Mucosa of rectum (tissue), 2 donors: ENCODE measurements around the gene ZNF385B.
A peak's percentile ranks its signal among the peaks of the same experiment; 100 is the strongest.
"Not testable (repeated sequence)": the region's sequence is repeated elsewhere in the genome, so short reads cannot be mapped to it uniquely, and the experiment has no call there.

ENCODE experiments used
- H3K27ac ChIP-seq, 2 donors: one replicate each; pipeline ENCODE4 v1.7.0; 2013; ENCODE audit warnings: inconsistent platforms in 2 of 2, low read depth in 2 of 2, low read length in 2 of 2
- H3K27me3 ChIP-seq, 2 donors: one replicate each; pipeline ENCODE4 v1.7.0; 2013; ENCODE audit warnings: low read length in 2 of 2; ENCODE audit not compliant: control insufficient read depth in 2 of 2, insufficient read depth in 2 of 2
- H3K36me3 ChIP-seq, 2 donors: one replicate each; pipeline ENCODE4 v1.7.0; 2013; ENCODE audit warnings: low read length in 2 of 2; ENCODE audit not compliant: control insufficient read depth in 2 of 2, insufficient read depth in 2 of 2
- H3K4me1 ChIP-seq, 2 donors: one replicate each; pipeline ENCODE4 v1.7.0; 2013; ENCODE audit warnings: low read length in 2 of 2, mild to moderate bottlenecking in 1 of 2; ENCODE audit not compliant: control insufficient read depth in 2 of 2, insufficient read depth in 2 of 2
- H3K4me3 ChIP-seq, 2 donors: one replicate each; pipeline ENCODE4 v1.7.0; 2013; ENCODE audit warnings: low read length in 2 of 2
- H3K9ac ChIP-seq, 2 donors: one replicate each; pipeline ENCODE4 v1.7.0; 2013; ENCODE audit warnings: low read length in 2 of 2, low read depth in 1 of 2, mild to moderate bottlenecking in 1 of 2
- H3K9me3 ChIP-seq, 2 donors: one replicate each; pipeline ENCODE4 v1.7.0; 2013; ENCODE audit warnings: low read length in 2 of 2; ENCODE audit not compliant: control insufficient read depth in 2 of 2
- donor health status: healthy.
- donor health status: Normal muscosa, but diverticular disease.

Gene ZNF385B

GRCh38 chr2:179861416-179862067 is at the start of gene ZNF385B:
ZNF385B (minus strand) TSS chr2:179861612.
- H3K4me1 ChIP-seq, result peaks cover 2 to 3% of the 10 kb centered on the region in 2 donors
- H3K27me3 ChIP-seq, result peaks cover 14 to 15% of the 10 kb centered on the region in 2 donors
- no peaks in the 10 kb centered on the region for H3K36me3 ChIP-seq
- H3K27ac ChIP-seq, result no peak within 1 kb of the TSS
- no peak within 1 kb of the TSS for H3K9ac ChIP-seq
- H3K4me3 ChIP-seq, result peak within 1 kb of the TSS; percentile 43 to 46
- no peaks in the 10 kb centered on the region for H3K9me3 ChIP-seq

GRCh38 chr2:179910735-179911113 is 49.3 kb upstream of the ZNF385B start:
- Histone ChIP-seq H3K4me3 (no peak overlapping the region), H3K27ac (no peak overlapping the region), H3K27me3 (no peaks in the 10 kb centered on the region), H3K9ac (no peak overlapping the region), H3K4me1 (no peaks in the 10 kb centered on the region), H3K9me3 (no peaks in the 10 kb centered on the region), H3K36me3 (no peaks in the 10 kb centered on the region)

GRCh38 chr2:179909845-179910734 is 48.7 kb upstream of the ZNF385B start:
- Histone ChIP-seq H3K4me3 (no peak overlapping the region), H3K9ac (no peak overlapping the region), H3K9me3 (no peaks in the 10 kb centered on the region), H3K27me3 (no peaks in the 10 kb centered on the region), H3K4me1 (no peaks in the 10 kb centered on the region), H3K36me3 (no peaks in the 10 kb centered on the region), H3K27ac (no peak overlapping the region)

- no peaks in the 10 kb centered on the region for H3K4me1 ChIP-seq
- no peak overlapping the region for H3K4me3 ChIP-seq
- no peaks in the 10 kb centered on the region for H3K36me3 ChIP-seq
- no peak overlapping the region for H3K9ac ChIP-seq
- H3K9me3 ChIP-seq, result no peaks in the 10 kb centered on the region
- H3K27me3 ChIP-seq, result no peaks in the 10 kb centered on the region
- H3K27ac ChIP-seq, result no peak overlapping the region
Measured at GRCh38 chr2:179900655-179901054, 39.2 kb upstream of the ZNF385B start.

GRCh38 chr2:179899666-179900065 is 38.3 kb upstream of the ZNF385B start:
- H3K9ac ChIP-seq, result no peak overlapping the region
- H3K36me3 ChIP-seq, result no peaks in the 10 kb centered on the region
- H3K4me3 ChIP-seq, result no peak overlapping the region
- no peak overlapping the region for H3K27ac ChIP-seq
- no peaks in the 10 kb centered on the region for H3K9me3 ChIP-seq
- H3K4me1 ChIP-seq, result no peaks in the 10 kb centered on the region
- no peaks in the 10 kb centered on the region for H3K27me3 ChIP-seq

GRCh38 chr2:179898873-179899272 is 37.5 kb upstream of the ZNF385B start:
- Histone ChIP-seq H3K27ac (no peak overlapping the region), H3K27me3 (no peaks in the 10 kb centered on the region), H3K4me3 (no peak overlapping the region), H3K36me3 (no peaks in the 10 kb centered on the region), H3K9me3 (no peaks in the 10 kb centered on the region), H3K4me1 (no peaks in the 10 kb centered on the region), H3K9ac (no peak overlapping the region)

GRCh38 chr2:179893616-179894015 is 32.2 kb upstream of the ZNF385B start:
- Histone ChIP-seq H3K27ac (no peak overlapping the region), H3K4me3 (no peak overlapping the region), H3K9me3 (no peaks in the 10 kb centered on the region), H3K27me3 (no peaks in the 10 kb centered on the region), H3K9ac (no peak overlapping the region), H3K4me1 (peaks cover 0 to 3% of the 10 kb centered on the region in 2 donors), H3K36me3 (no peaks in the 10 kb centered on the region)

GRCh38 chr2:179891237-179891636 is 29.8 kb upstream of the ZNF385B start:
- peak overlapping the region in 1 of 2 donors; percentile 40 for H3K27ac ChIP-seq
- no peaks in the 10 kb centered on the region for H3K9me3 ChIP-seq
- H3K4me1 ChIP-seq, result peaks cover 0 to 3% of the 10 kb centered on the region in 2 donors
- no peak overlapping the region for H3K9ac ChIP-seq
- H3K27me3 ChIP-seq, result no peaks in the 10 kb centered on the region
- H3K36me3 ChIP-seq, result no peaks in the 10 kb centered on the region
- H3K4me3 ChIP-seq, result no peak overlapping the region

GRCh38 chr2:179890666-179891065 is 29.3 kb upstream of the ZNF385B start:
- Histone ChIP-seq H3K4me3 (no peak overlapping the region), H3K9ac (no peak overlapping the region), H3K27ac (peak overlapping the region in 1 of 2 donors; percentile 40), H3K36me3 (no peaks in the 10 kb centered on the region), H3K4me1 (peaks cover 0 to 3% of the 10 kb centered on the region in 2 donors), H3K9me3 (no peaks in the 10 kb centered on the region), H3K27me3 (no peaks in the 10 kb centered on the region)

- not testable (repeated sequence) for H3K9ac ChIP-seq, H3K4me3 ChIP-seq, H3K4me1 ChIP-seq, H3K27ac ChIP-seq, H3K36me3 ChIP-seq, H3K9me3 ChIP-seq, H3K27me3 ChIP-seq
Measured at GRCh38 chr2:179888642-179889041, 27.2 kb upstream of the ZNF385B start.
